ENCODE data around the gene SNRPD3.
"Not testable (repeated sequence)": the region's sequence is repeated elsewhere in the genome, so short reads cannot be mapped to it uniquely, and the experiment has no call there.

SNRPD3 gene

DNA sequence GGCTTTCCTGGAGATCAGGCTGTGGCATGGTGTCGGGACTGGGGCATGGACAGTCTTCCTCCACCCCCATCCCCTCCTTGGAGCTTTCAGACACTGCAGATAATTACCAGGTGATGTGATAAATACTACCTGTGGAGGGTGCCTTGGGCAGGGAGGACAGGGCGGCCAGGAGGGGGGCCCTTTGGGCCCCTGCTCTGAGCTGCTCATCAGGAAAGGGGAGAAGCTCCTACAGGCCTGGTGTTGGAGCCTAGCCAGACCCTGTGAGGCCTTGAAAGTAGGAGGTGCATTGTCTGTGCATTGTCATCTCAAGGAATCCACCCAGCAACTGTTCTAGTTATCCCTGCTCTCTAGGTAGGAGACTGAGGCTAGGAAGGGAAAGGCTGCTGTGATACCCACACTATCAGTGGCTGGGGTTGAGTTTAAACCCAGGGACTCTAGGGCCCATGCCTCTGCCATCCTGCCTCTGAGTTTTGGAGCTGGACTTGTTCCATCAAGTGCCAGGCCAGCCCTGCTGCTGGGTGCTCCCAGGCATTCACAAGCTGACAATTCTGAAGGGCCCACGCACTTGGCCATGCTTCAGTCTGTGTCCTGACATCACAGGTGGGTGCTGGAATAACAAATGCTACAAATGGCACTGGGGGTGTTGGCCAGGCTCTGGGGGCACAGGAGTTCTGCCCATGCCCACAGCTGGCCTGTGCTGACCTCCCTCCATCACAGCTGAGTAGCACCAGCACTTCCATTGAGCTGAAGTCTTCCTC is 44.3 kb downstream of the SNRPD3 start:
- no CpG with 5 or more reads among the region's 3 CpGs for WGBS (ENCODE audit: insufficient coverage, insufficient read length)
- H3K4me1 ChIP-seq (ENCODE audit: control insufficient read depth, insufficient read depth, low read length); H3K27ac ChIP-seq (ENCODE audit: low read length): not testable (repeated sequence)

DNA sequence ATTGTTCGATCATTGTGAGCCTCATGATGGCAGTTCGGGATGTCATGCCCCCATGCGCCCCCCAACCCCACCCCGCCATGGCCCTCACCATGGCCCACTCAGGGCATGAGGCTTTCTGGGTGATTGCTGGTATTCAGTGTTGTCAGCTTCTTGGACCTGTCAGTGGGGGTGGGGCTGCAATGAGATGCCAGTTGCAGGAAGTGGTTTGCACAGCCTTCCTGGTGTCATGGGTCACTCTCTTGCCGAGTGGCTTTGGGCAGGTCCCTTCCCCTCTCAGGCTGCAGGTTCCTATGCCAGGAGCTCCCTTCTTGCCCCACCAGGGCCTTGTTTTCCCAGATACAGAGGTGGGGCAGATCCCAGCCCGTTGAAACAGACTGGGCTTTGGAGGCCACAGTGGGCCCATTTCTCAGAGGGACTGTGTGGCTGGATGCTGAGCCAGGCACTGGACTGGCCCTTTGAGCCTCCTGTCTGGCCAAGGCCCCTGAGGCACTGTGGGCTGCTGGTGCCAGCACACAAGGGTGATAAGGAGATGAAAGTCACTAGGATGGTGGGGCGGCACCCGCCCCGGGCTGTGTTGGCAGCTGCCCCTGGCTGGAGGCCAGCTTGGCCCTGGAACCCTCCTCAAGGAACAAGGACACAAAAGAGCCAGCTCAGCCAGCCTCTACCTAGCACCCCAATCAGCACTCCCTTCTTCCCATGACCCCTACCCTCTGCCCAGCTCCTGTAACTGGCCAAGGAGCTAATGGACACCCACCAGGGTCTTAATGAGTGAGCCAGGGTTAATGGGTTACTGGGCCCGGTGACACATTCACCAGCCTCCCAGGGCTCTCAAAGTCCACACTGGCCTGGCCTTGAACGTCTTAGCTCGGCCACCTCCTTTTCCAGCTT is 45.7 kb downstream of the SNRPD3 start:
- no peak for DNase-seq (ENCODE audit: low read depth, low spot score)
- H3K4me3 ChIP-seq (ENCODE audit: low read length) = no peak overlapping the region
- H3K27me3 ChIP-seq (ENCODE audit: control insufficient read depth, insufficient read depth, low read length) = no peaks in the 10 kb centered on the region
- H3K36me3 ChIP-seq (ENCODE audit: control insufficient read depth, insufficient read depth, low read length) = no peaks in the 10 kb centered on the region
- no peak overlapping the region for H3K27ac ChIP-seq (ENCODE audit: low read length)
- no CpG with 5 or more reads among the region's 12 CpGs for WGBS (ENCODE audit: insufficient coverage, insufficient read length)
- H3K4me1 ChIP-seq (ENCODE audit: control insufficient read depth, insufficient read depth, low read length) = peaks cover 7% of the 10 kb centered on the region
- H3K9me3 ChIP-seq (ENCODE audit: control insufficient read depth, insufficient read depth, low read length) = no peaks in the 10 kb centered on the region

More for the DNA sequence above, 44.3 kb downstream of the SNRPD3 start:
- H3K4me3 ChIP-seq (ENCODE audit: low read length); H3K36me3 ChIP-seq (ENCODE audit: control insufficient read depth, insufficient read depth, low read length); H3K9me3 ChIP-seq (ENCODE audit: control insufficient read depth, insufficient read depth, low read length); H3K27me3 ChIP-seq (ENCODE audit: control insufficient read depth, insufficient read depth, low read length); DNase-seq (ENCODE audit: low read depth, low spot score): not testable (repeated sequence)

DNA sequence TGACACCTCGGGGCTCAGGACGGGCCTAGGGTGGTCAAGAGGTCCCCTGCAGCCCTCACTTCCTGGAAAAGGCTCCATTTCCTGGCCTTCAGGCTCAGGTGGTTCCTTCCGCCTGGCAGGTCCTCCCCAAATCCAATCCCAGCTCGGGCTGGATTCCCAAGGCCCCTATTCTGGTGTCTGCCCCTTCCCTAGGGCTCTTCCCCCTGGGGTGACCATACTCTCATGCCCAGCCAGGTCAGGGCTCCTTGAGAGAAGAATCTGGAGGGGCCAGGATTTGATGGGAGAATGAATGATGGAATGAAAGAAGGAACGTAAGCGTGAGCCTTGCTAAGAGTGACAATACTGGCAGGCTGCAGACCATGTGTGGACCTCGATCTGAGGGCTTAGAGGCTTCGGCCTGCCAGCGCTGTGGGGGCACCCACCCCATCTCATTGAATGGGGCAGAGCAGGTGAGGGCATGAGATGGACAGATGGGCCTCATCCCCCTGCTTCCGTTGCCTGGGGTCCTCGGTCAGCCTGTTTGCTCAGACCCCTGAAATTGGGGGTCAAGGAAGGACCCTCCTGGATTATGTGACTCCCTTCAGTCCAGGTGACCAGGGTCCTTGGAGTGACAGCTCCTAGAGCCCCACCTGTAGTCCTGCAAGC is 46.4 kb downstream of the SNRPD3 start:
- H3K27ac ChIP-seq (ENCODE audit: low read length); H3K27me3 ChIP-seq (ENCODE audit: control insufficient read depth, insufficient read depth, low read length); H3K4me3 ChIP-seq (ENCODE audit: low read length); H3K9me3 ChIP-seq (ENCODE audit: control insufficient read depth, insufficient read depth, low read length); H3K36me3 ChIP-seq (ENCODE audit: control insufficient read depth, insufficient read depth, low read length); DNase-seq (ENCODE audit: low read depth, low spot score); H3K4me1 ChIP-seq (ENCODE audit: control insufficient read depth, insufficient read depth, low read length): not testable (repeated sequence)
- WGBS (ENCODE audit: insufficient coverage, insufficient read length) = no CpG with 5 or more reads among the region's 11 CpGs

DNA sequence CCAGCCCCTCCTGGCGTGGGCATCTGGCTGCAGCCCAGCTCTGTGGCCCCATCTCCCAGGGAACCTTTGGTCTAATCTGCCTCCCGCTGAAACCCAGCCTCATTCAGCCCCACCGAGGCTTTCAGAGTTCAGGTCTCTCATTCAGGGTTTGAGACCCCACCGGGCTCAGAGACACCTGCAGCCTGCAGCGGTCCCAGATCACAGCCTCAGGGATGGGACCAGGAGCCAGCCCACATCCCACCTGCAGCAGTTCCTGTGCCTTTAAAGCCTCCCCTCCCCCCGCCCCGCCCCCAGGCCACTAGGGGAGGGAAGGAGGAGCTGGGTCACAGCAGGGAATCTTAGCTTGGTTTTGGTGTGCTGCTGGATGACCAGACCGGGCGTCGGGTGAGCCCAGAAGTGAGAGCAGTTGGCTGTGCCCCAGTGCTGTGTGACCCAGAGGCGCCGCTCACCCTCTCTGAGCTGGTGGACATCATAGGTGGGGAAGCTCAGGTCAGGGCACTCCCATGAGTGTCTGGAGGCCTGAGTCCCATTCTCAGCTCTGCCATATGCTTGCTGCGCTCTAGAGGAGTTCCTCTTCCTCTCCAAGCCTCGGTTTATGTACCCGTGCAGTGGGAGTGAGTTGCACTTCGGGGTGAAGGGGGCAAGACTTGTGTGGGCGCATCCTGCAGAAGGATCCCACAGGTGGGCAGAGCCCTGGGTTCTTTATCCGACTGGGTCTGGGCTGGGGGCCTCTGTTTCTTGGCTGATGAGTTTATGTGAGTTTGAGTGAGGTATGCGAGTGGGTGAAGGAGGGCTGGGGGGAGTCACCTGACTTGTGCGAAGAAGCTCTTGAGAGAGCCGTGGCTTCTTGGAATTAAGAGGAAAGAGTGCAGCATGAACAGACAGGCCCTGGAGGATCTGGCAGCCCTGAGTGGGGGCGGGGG is 47.3 kb downstream of the SNRPD3 start, which contains the start of gene GGT1:
GGT1 (plus strand) TSS at position 347 of the 923 bp plus-strand sequence. CDS start 7,889 bp downstream, outside the sequence.
- H3K27ac ChIP-seq (ENCODE audit: low read length); H3K9me3 ChIP-seq (ENCODE audit: control insufficient read depth, insufficient read depth, low read length); H3K27me3 ChIP-seq (ENCODE audit: control insufficient read depth, insufficient read depth, low read length); H3K36me3 ChIP-seq (ENCODE audit: control insufficient read depth, insufficient read depth, low read length); H3K4me3 ChIP-seq (ENCODE audit: low read length); DNase-seq (ENCODE audit: low read depth, low spot score); H3K4me1 ChIP-seq (ENCODE audit: control insufficient read depth, insufficient read depth, low read length): not testable (repeated sequence)
- no CpG with 5 or more reads among the region's 22 CpGs for WGBS (ENCODE audit: insufficient coverage, insufficient read length)

DNA sequence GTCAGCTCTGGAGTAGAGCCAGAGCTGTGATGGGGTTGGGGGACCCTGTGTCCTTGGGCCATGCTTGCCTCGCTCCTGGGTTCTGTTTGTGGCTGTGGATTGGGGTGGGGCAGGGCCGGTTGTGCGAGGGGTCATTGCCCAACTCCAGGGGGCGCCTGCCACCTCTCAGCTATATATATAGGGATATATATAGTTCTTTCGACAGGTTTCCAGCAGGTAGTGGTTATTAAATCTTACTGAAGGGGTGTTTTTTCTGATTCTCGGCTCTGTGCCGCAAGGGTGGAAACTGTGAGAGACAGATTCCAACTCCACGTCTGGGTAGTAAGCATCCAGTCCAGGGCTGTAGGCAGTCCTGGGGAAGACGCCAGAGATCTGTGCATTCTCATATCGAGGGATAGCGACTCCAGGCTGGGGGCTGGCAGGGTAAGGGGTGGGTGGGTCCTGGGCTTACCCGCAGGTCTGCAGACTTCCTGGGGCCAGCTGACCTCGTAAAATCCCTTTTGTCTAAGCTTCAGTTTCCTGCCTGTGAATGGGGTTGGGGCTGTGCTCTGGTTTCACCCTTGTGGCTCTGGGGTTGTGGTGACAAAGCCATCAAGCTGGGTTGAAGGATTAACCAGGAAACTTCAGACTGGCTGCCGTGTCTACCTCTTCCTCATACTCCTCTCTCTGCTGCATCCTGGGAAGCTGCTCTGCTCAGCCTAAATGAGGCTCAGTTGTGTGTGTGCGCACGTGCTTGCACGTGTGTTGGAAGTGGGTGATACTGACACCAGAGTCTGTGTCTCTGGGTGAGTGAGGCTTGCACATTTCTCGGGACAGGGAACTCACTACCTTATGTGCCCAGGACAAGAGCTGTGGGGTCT is 48.2 kb downstream of the SNRPD3 start:
- not testable (repeated sequence) for H3K4me1 ChIP-seq (ENCODE audit: control insufficient read depth, insufficient read depth, low read length); H3K9me3 ChIP-seq (ENCODE audit: control insufficient read depth, insufficient read depth, low read length); H3K4me3 ChIP-seq (ENCODE audit: low read length); H3K36me3 ChIP-seq (ENCODE audit: control insufficient read depth, insufficient read depth, low read length); DNase-seq (ENCODE audit: low read depth, low spot score); H3K27me3 ChIP-seq (ENCODE audit: control insufficient read depth, insufficient read depth, low read length); H3K27ac ChIP-seq (ENCODE audit: low read length)
- WGBS (ENCODE audit: insufficient coverage, insufficient read length) = no CpG with 5 or more reads among the region's 18 CpGs

DNA sequence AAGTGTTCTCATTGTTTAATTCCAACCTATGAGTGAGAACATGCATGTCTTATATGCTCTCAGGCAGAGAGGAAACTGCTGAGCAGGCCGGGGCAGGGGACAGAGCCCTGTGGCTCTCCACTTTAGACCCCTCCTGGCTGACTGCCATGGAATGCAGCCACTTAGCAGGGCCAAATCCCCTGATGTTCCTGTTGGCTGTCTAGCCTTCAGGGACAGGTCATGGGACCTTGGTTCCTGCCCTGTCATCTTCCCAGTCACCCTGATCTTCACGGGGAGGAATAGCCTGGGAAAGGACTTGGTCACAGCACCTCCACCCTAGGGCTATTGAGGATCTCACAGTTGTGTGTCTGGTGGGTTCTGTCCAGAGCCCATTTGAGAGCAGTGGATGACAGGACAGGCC is 50.5 kb downstream of the SNRPD3 start:
- not testable (repeated sequence) for H3K27ac ChIP-seq (ENCODE audit: low read length); H3K4me1 ChIP-seq (ENCODE audit: control insufficient read depth, insufficient read depth, low read length); DNase-seq (ENCODE audit: low read depth, low spot score); H3K4me3 ChIP-seq (ENCODE audit: low read length); H3K27me3 ChIP-seq (ENCODE audit: control insufficient read depth, insufficient read depth, low read length); H3K36me3 ChIP-seq (ENCODE audit: control insufficient read depth, insufficient read depth, low read length); H3K9me3 ChIP-seq (ENCODE audit: control insufficient read depth, insufficient read depth, low read length)
- no CpG with 5 or more reads among the region's 2 CpGs for WGBS (ENCODE audit: insufficient coverage, insufficient read length)

DNA sequence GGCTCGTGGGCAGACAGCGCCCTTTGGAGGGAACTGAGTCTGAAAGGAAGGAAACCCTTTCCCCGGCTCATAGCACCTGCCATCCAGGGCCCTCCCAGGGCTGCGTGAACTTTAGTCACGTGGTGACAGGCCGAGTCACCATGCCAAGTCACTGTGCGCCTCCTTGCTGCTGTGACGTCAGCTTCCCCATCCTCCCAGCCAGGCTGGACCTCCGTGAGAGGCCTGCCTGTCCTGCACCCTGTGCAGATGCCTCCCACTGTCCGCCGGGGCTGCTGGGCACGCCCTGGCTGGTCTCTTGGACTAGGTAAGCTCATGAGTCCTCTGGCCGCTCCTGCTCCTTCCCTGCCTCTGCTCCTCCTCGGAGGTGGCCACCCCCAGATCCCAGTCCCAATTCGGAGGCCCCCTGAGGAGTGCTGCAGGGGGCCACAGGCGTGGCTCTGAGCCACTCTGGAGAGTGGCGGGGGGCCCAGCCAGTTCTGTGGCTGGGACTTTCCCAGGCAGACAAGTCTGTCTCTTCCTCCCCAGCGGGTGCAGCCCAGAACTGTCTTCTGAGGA is 51.7 kb downstream of the SNRPD3 start:
- not testable (repeated sequence) for H3K27me3 ChIP-seq (ENCODE audit: control insufficient read depth, insufficient read depth, low read length); H3K27ac ChIP-seq (ENCODE audit: low read length); DNase-seq (ENCODE audit: low read depth, low spot score); H3K9me3 ChIP-seq (ENCODE audit: control insufficient read depth, insufficient read depth, low read length); H3K4me1 ChIP-seq (ENCODE audit: control insufficient read depth, insufficient read depth, low read length); H3K4me3 ChIP-seq (ENCODE audit: low read length); H3K36me3 ChIP-seq (ENCODE audit: control insufficient read depth, insufficient read depth, low read length)
- no CpG with 5 or more reads among the region's 18 CpGs for WGBS (ENCODE audit: insufficient coverage, insufficient read length)

DNA sequence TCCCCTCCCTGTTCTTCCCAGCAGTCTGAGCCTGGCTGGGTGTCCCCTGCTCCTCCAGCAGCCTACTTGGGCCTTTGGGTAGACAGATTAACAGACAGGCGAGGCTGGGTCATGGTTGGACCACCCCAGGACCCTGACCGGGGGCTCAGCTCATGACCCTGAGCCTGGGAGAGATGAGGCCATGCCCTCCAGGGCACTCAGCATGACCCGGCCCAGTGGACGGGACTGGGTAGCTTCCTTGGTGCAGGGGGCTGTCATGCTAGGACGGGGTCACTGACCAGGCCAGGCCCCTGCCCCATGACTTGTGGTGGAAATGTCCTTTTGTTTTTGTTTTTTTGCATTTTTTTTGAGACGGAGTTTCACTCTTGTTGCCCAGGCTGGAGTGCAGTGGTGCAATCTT is 52.5 kb downstream of the SNRPD3 start:
- H3K36me3 ChIP-seq (ENCODE audit: control insufficient read depth, insufficient read depth, low read length); H3K4me3 ChIP-seq (ENCODE audit: low read length); H3K27ac ChIP-seq (ENCODE audit: low read length); DNase-seq (ENCODE audit: low read depth, low spot score); H3K4me1 ChIP-seq (ENCODE audit: control insufficient read depth, insufficient read depth, low read length); H3K9me3 ChIP-seq (ENCODE audit: control insufficient read depth, insufficient read depth, low read length); H3K27me3 ChIP-seq (ENCODE audit: control insufficient read depth, insufficient read depth, low read length): not testable (repeated sequence)
- no CpG with 5 or more reads among the region's 6 CpGs for WGBS (ENCODE audit: insufficient coverage, insufficient read length)

DNA sequence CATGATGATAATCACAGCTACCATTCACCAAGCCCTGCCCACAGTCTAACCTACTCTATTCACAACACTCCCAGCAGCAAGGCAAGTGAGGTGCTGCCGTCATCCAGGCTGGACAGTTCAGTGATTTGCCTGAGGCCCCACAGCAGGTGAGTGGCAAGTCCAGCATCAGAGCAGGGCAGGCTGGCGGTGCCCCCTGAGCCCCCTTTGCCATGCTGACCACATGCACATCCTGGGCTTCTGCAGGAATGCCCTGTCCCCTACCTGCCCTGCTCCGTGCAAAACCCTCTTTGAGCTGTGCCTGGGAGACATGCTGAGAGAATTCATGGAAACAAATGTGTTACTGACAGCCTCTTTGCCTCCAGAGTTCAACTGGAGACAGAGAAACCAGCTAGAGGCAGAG is 54.1 kb downstream of the SNRPD3 start:
- H3K27ac ChIP-seq (ENCODE audit: low read length); H3K9me3 ChIP-seq (ENCODE audit: control insufficient read depth, insufficient read depth, low read length): not testable (repeated sequence)
- WGBS (ENCODE audit: insufficient coverage, insufficient read length) = no CpG with 5 or more reads among the region's 3 CpGs

More for the DNA sequence above, 54.1 kb downstream of the SNRPD3 start:
- H3K4me1 ChIP-seq (ENCODE audit: control insufficient read depth, insufficient read depth, low read length); H3K4me3 ChIP-seq (ENCODE audit: low read length); DNase-seq (ENCODE audit: low read depth, low spot score); H3K27me3 ChIP-seq (ENCODE audit: control insufficient read depth, insufficient read depth, low read length); H3K36me3 ChIP-seq (ENCODE audit: control insufficient read depth, insufficient read depth, low read length): not testable (repeated sequence)

Data from iPS DF 6.9 (cell line).